NCI-H82 treated with DMSO at 0.1 percent for 48 hours (cell line): ENCODE results near the gene COL4A2.

Experiments used
- DNase-seq: peaks from one replicate; lab custom pipeline; 2025; ENCODE audit not compliant: unreplicated experiment; lab: John Stamatoyannopoulos, UW

COL4A2 gene

DNA sequence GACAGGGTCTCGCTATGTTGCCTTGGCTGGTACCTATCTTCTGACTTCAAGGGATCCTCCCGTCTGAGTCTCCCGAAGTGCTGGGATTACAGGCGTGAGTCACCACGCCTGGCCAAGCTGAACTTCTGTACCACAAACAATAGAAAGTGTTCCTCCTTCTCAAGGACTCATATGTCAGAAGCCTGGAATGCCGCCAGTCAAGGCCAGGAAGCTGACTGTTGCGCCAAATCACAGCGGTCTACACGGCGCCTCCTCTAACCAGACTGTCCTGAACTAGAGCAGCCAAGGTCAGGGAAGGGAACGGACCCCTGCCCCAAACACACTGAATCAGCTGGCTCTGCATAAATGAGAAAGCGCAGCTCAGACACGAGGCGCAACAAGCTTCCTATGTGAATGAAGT is 239.8 kb downstream of the COL4A2 start:
- no peak for DNase-seq

DNA sequence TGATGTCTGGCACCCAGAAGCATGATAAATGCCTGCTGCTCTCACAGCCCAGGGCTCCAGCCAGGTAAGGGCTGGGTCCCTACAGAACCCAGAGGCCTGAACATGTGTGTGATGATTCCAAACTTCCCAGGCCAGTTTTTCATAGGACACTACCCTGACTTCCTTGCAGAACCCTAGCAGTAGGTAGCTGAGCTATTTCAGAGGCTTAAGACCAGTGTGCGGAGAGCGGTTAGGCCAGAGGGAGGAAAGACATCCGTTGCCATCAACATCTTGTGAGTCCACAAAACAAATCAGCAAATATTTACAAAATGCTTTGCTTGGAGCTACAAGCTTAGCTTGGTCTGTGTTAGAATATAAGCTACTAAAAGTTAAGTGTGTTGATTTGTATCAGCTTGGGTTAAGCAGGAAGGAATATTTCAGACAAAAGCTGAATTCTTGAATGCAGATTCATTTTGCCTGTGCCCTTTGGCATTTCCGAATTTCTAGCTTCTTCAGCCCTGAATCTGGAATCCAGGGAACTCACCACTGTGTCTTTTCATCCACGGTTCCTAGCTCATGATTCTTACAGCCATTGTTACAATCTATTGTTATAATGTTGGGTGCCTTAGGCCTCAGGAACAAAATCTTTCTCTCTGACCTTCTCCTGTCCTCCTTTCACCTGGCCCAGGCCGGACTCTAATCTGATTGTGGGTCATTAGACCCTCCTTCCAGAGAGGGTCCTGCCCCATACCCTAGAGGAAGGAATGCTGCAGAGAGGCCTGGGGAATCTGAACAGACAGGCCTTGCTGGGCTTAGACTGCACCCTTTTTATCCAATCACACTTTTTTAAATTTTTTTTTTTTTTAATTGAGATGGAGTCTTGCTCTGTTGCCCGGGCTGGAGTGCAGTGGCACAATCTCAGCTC is 242.1 kb downstream of the COL4A2 start:
- DNase-seq, result no peak

DNA sequence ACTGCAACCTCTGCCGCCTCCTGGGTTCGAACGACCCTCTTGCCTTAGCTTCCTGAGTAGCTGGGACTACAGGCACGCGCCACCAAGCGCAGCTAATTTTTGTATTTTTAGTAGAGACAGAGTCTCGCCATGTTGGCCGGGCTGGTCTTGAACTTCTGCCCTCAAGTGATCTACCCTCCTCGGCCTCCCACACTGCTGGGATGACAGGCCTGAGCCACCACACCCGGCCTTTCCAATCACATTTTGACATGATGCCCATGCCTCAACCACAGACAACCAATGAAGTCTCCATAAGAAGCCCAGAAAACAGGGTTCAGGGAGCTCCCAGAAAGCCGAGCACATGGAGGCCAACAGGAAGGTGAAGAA is 242.7 kb downstream of the COL4A2 start:
- no peak for DNase-seq

DNA sequence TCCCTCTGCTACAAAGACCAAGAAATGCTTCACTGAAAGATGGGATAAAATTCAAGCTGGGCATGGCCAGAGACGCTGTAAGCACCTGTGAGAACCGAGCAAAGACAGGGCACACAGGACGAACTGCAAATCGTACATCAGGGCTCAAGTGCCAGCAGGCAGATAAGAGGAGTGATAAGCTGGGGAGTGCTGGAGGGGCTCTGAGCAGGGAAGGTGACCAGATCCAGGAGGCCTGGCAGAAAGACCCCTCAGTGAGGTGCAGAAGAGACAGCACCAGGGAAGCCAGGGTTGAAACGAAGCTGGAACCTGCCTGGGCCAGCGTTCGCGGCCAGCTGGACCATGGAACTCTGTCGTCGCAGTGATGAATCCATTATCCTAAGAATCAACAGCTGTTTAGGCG is 244.2 kb downstream of the COL4A2 start:
- DNase-seq, result no peak

DNA sequence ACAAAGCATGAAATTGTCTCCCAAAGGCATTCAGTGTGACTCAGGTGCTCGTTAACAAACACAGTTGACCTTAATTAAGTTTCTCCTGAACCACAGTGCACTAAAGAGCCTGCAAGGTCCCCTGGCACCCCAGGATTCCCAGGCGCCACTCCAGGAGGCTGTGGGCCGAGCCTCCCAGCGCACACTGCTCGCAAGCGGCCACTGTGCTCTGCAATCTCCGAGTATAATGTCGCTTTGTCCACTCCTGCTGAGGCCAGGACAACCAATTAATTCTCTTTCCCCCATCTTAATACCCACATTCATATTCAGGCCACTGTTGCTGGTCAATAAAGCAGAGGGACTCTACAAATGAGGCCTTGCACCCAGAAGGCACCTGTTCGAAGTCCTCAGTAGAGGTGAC is 245.7 kb downstream of the COL4A2 start:
- no peak for DNase-seq

DNA sequence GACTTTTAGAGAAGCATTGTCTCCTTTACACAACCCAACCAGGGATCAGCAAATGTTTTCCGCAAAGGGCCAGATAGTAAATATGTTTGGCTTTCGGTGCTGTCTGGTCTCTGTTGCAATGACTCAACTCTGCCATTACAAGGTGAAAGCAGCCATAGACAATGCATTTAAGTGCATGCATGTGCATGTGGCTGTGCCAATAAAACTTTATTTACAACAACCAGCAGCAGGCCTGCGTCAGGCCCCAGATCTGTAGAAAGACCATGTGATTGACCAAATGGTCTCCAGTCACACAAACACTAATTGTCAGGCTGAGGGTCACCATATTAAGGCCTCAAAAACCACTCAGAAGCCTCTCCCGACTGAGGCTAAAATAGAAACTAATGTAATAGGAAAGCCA is 246.3 kb downstream of the COL4A2 start:
- no peak for DNase-seq

DNA sequence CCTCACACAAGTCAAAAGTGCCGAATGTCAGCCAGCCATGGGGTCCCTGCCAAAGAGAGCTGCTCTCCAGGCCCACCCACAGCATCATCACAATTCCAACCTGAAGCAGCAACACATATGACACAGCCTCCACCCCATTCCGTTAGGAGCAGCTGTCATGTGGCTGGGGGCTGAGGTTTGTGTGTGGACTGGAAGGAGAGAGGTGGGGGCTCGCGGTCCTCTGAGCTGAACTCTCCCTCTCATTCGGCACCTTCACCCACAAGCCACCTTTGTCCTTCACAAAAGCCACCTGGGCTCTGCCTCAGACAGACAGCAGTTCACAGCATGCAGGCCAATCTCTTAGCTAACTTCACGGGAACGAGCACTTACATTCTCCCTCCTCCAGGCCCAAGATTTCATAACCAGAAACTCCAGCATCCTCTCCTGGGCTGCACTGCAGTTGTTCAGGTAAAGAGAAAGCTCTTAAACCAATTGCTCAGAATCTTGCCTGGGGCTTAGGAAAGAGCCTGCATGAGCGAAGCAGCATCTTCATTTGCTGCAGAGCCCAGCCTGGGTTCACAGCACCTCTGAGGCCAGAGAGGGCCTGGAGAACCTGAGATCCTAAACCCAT is 247.2 kb downstream of the COL4A2 start:
- no peak for DNase-seq

DNA sequence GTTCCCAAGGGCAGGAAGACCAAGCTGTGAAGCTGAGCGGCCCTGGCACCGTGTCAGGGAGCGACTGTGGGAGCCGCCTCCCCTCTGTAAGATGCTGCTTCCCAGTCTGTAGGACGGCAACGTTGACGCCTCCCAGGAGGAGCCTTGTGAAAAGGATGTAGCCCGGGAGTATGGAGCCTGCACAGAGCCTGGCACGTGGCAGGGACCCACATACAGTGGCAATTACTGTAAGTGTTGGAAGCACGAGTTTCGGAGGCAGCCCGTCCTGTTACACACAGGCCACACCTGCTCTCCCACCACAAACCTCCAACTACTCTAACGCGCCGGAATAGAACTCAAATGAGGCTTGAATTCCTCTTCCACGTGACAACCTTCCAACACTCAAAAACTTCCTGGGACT is 247.9 kb downstream of the COL4A2 start:
- DNase-seq, result no peak

DNA sequence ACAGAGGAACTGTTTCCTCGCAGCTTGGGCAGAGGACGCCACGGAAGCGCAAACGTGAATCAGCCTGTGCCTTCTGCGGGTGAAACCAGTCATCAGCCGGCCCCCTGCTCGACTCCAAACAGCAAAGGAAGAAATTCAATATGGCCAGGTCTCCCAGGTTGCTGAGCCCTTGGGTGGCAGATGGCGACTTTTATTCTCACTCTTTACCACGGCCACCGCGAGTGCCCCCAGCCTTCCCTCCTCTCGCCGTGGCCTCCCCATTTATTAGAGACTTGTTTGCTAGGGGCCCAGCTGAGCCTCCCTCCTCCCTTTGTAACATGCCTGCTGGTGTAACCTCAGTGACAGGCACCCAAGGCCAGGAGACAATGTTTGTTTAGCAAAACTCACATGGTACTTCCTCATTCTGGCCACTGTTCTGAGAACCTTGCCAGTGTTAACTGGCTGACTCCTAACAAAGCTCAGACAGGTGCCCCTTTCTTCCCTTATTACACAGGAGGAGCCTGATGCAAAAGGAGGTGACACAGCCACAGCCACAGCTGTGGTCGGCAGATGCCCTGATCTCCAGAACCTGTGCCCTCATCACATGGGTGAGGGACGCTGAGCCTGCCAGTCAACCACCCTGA is 248.6 kb downstream of the COL4A2 start:
- DNase-seq, result no peak

DNA sequence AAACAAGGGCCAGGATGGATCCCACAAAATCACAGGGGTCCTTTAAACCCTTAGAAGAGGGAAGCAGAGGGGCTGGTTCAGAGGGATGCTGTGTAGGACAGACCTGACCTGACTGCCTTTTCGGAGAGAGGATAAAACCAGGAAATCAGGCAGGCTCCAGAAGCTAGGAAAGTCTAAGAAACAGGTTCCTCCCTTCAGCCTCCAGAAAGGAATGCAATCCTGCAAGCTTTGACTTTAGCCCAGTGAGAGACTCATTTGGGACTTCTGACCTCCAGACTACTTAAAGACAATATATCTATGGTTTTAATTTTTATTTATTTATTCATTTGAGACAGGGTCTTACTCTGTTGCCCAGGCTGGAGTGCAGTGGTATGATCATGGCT is 249.1 kb downstream of the COL4A2 start:
- DNase-seq, result no peak

DNA sequence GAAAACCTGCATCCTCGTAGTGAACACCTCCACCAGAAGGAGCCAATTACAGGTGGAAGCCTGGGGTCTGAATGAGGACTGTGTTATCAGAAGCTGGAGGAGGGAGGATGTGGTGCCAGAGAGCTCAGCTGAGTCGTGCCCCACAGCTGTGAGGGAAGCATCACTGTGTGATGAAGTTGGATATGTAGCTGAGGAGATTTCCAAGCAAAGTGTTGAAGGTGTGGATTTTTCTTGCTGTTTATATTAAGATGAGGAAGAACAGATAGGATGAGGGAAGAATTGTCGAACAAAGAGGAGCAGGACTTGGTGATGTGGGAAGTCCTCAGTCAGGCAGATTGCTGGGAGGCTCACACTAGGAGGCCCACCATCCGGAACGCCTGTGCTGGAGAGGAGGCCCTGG is 250.0 kb downstream of the COL4A2 start:
- no peak for DNase-seq

DNA sequence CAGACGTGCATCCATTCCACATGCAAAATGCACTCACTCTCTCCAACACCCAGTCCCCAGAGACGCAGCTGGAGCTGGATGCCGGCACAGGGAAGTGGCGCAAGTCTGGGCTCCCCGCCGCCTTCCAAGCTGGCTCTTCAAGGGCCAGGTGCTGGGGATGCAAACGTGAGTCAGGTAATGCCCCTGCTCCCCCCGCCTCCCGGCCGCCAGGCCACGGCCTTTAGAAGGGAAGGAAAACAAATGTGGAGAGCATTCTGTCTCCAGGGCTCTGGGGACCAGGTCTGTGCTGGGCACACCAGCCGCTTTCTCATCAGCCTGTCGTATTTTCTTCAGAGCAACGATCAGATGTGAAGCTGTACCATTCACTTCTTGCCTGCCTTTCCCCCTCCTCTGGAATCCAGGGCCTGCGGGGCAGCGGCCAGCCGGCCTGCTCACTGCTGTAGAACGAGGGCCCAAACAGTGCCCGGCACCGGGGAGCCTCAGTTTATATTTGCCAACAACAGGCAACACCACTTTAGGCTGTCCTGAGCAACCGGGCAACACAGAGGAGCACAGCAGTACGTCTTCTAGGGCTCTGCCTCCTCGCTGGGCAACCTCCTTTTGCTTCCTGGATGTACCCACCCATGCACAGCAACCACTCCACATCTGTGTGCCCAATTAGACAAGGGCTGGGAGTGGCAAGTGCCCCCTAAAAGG is 250.7 kb downstream of the COL4A2 start:
- no peak for DNase-seq

DNA sequence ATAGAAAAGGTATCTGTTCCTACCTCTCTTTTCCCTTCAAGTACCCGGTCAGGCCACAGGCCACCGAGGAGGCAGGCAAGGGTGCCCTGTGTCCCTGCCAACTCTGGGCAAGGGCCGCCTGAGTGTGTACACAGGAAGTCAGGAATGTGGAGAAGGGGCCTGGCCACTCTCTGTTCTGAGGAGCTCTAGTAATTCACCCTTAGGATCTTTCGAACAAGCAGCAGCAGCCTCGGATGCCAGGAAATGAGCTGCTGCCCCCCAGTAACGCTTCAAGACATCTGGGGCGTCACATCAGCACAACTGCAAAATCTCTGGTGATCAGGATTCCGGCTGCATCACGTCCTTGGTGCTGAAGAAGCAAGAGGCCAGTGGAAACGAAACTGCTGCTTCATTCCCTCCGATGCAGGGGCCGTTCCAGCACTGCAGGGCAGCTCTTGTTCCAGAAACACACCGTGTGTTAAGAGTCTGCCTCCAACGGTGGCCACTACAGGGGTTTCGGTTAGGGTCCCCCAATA is 252.4 kb downstream of the COL4A2 start:
- DNase-seq, result no peak

DNA sequence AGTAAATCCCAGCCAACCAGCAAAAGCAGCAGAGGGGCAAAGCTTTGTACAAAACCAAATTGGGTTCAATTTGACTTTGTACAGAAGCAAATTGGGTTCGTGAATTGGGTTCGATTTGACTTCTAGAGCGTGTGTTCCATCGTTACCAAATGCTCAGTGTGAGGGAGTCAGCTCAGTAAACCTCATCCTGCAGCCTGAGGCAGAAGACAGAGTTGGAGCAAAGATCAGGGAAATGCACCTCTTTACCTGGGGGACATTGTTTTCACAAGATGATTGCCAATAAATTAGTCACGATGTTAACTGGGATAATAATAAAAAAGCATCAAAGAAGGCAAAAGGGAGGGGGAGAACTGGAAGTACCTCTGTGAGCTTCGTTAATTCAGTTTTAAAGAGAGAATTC is 252.9 kb downstream of the COL4A2 start:
- DNase-seq, result no peak

DNA sequence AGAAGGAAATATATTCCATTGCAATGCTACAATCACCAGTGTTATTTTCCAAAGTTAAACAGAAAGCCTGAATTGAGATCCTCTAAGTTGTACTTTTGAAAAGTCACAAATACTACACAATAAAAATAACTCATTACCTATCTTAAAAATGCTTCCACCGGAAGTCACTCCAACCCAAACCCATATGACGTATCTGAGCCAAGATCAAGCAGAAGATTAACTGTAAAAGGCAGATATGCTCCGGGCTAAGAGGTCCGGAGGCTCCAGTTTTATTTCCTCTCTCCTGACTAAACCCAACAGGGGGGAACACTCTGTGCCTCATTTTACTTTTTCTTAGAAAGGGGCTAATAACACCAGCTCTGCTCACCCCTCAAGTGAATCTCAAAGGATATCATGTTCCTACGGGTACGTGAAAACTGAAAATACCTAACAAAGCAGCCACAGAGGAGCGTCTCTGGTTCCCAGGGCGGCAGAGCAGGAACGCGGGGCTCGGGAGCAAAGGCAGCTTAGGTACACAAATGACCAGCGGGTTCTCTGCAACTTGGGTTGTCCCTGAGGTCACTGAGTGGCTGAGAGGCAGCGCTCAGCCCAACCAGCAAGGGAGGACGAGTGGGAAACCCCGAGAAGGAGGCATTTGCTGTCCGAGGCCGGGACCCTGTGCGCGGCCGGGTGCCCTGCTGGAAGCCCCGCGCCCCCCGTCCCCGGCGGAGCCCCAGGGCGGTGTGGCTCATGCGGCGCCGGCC is 253.7 kb downstream of the COL4A2 start:
- no peak for DNase-seq

DNA sequence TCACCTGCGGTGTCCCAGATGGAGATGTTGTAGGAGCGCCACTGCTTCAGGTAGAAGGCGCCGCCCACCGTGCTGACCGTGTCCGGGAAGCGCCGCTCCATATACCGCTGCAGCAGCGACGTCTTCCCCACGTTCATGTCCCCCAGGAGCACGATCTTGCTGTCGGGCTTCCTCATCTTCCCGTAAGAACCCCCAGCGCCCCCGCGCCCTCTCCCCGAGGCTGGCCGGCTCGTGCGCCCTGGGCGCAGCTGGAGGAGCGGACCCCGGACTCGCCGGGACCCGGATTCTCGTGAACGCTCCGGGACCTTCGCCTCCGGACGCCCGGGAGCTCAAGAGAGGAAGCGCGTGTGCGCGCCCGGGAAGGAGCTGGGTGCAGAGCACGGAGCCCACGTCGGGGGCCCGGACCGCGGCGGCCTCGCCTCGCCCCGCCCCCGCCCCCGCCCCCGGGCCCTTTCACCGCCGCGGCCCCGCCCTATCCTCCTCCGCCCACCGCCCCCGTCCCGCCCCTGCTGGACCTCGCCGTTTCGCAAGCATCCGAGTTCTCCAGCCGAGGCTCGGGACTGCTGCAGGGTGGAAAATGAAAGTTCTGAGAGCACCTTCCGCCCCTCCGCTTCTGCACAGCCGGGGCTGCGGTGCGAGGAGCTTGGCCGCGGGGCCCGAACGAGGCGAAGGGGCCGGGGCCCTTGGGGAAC is 254.4 kb downstream of the COL4A2 start, which contains the start of gene RAB20:
RAB20 (minus strand) TSS at position 379 of the 692 bp plus-strand sequence; CDS start at position 176, 203 bp downstream.
- peak; percentile 14 for DNase-seq

DNA sequence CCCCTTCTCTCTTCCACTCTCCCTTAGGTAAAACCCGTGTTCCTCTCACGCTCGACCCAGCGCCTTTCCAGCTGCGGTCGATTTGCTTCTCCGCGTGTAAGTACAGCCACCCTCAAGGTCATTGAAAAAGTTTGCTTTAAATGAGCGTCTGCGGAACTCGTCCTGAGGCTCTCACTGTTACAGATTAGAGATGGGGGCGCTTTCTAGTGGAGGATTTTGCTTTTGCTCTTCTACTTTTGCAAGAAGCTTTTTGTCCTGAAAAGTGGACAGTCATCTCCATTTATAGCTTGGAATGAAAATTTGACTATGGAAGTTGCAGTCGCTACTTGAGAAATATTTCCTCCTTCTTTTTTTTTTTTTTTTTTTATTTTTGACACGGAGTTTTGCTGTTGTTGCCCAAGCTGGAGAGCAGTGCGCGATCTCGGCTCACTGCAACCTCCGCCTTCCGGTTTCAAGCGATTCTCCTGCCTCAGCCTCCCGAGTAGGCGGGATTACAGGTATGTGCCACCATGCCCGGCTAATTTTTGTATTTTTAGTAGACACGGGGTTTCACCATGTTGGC is 255.0 kb downstream of the COL4A2 start:
- no peak for DNase-seq
